NCI-H2171 treated with DMSO at 0.1 percent for 48 hours (cell line): ENCODE measurements around the gene SUPT3H.
"Not testable (repeated sequence)": the region's sequence is repeated elsewhere in the genome, so short reads cannot be mapped to it uniquely, and the experiment has no call there.

Experiments
- DNase-seq: peaks from one replicate; lab custom pipeline; 2025; lab: John Stamatoyannopoulos, UW

Gene SUPT3H

DNA sequence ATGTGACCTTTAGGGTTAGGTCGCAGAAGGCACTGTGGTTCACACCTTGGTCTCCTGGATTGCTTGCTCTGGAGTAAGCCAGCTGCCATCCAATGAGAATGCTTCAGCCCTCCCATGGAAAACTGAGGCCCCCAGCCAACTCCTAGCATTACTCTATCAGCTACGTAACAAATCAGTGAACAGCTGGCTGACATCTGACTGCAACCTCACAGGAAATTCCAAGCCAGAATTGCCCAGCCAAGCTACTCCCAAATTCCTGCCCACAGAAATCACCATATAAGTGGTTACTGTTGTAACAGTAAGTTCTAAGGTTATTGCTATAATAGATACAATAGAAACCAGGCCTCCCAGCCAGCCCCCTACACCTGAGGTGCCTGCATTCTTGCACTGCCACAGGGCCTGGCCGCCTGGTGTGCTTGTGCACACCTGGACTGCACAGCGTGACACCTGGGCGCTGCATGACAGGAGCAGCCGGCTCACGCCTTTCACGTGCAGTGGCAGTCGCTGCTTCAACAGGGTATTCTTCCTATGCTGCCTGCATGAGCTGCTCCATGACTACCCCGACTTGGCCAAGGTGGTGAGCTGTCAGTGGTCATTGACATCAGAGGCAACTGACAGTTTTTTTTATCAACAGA is 479.3 kb downstream of the SUPT3H start:
- no peak for DNase-seq

DNA sequence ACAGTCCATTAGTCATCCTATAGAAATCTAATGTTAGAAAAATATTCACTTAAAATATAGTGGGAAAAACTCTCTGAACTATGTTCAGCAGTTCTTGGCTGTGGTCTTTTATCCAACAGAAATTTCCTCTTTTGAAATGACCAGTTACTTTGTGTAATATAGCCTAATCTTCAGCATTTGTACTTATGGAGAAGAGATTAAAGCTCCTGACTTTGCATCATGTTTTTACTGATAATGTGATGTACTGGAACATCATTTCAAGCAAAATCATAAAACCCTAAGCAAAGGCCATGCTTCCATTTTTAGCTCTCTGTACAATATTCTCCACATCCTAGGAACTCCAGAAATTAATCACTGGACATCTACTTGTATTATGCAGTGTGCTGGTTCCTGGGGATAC is 480.4 kb downstream of the SUPT3H start:
- DNase-seq: no peak

GRCh38 chr6:44896701-44897100 is 481.0 kb downstream of the SUPT3H start:
- no peak for DNase-seq

GRCh38 chr6:44892579-44892978 is 485.2 kb downstream of the SUPT3H start:
- no peak for DNase-seq

DNA sequence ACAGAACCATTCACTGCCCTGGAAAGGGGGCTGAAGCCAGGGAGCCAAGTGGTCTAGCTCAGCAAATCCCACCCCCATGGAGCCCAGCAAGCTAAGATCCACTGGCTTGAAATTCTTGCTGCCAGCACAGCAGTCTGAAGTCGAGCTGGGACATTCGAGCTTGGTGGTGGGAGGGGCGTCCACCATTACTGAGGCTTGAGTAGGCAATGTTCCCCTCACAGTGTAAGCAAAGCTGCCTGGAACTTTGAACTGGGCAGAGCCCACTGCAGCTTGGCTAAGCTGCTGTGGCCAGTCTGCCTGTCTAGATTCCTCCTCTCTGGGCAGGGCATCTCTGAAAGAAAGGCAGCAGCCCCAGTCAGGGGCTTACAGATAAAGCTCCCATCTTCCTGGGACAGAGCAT is 498.7 kb downstream of the SUPT3H start:
- not testable (repeated sequence) for DNase-seq

DNA sequence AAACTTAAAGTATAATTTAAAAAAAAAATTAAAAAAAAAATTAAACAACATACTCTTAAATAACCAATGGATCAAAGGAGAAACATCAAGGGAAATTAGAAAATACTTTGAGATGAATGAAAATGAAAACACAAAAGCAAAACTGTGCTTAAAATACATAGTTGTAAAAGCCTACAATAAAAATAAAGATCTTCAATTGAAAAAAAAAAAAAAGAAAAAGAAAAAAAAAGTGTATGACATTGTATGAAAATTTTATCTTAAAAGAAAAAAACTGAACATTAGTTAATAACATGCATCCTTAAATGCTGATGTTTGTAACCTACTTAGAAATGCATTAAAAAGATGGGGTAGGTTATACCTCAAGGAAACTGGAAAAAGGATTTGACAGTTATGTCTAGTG is 501.1 kb downstream of the SUPT3H start:
- DNase-seq: not testable (repeated sequence)

GRCh38 chr6:44869321-44869897 is 508.3 kb downstream of the SUPT3H start:
- no peak for DNase-seq

DNA sequence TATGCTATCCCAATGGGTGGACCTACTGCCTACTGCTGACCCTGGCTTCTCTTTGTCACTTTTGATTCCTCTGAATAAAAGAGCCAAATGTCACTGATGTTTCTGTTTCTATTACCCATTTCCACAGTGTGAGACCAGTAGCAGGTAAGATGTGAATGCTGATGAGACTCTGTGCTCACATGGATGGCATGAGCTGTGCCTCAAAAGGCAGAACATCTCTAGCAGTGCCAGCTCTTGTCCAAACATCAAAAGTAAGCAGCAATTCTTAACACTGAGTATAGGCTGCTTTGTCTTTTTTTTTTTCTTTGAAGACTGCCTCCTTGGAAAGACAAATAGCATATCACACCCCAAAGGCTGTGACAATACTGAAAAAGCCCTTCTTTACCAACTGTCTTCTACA is 508.8 kb downstream of the SUPT3H start:
- DNase-seq: no peak

DNA sequence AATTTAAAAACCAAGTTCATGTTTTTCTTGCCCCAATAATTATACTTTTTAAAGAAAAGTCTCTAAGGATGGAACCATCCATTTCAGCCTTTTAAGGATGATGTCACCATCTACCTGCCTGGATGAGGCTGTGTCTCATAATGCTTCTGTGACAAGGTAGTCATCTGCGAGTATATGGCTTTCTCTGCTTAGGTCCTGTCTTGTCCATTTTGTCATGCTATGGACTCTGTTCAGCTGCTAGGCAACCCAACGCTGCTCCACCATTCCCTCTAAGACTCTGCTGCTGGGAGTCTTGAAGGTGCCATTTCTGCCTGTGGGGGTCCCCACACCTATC is 509.4 kb downstream of the SUPT3H start:
- DNase-seq: no peak

DNA sequence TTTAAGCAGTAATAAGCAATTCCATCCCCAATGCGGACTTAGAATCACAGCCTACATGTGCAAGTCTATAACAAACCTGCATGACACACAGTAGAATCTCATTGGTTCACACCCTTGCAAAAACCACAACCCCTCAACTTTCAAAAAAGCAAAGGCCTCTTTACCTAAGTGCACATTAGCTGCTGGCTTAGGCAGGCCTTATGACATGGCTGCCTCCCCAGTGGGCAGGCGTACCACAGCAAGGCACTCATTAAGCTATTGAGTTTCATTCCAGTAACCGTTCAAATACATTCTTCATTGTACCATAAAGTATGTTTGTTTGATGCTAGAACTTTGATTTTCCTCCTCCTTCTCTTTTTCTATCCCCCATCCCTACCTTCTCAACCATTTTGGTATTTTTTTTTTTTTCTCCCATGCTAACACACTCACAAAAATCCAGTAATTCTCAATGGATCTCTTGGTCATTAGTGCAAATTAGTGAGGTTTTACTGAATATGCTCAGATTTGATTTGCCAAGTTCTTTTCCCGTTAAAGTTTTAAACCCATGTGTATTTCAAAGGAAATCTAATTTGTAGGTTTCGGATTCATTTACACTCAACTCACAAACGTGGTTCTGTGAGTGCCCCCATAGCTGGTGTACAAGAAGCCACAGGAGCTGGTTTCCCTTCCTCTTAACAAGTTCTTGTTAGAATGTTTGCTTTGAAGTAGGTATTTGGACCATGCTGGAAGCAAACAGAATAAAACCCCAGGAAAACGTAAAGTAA is 510.0 kb downstream of the SUPT3H start:
- DNase-seq: no peak

DNA sequence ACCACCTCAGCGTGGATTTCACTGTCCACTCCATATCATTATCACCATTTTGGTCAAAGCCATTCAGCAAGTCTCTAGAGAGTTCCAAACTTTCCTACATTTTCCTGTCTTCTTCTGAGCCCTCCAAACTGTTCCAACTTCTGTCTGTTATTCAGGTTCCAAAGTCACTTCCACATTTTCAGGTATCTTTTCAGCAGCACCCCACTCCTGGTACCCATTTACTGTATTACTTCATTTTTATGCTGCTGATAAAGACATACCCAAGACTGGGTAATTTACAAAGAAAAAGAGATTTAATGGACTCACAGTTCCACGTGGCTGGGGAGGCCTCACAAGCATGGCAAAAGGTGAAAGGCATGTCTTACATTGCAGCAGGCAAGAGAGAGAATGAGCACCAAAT is 512.5 kb downstream of the SUPT3H start:
- not testable (repeated sequence) for DNase-seq

DNA sequence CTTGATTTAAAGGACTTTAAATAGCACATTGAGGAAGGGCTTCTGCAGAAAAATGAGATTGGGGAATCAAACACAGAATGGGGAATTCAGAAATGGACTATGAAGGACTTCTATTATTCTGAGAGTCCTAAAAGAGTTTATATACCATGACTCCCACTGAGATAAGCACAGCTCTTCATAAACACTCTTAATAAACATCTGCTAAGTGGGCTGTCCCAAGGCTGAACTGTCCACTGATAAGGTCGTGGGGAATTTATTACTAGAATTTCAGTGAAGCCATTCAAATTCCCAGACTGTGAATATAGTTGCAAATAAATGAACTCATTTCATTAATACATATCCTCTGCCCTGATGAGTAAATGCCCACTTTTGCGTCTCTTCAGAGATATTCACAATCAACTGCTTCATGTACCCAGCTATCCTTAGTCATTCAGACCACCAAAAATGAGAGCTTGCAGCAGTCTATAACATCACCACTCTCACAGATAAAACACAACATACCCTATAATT is 517.8 kb downstream of the SUPT3H start:
- DNase-seq: no peak

GRCh38 chr6:44858998-44859397 is 518.7 kb downstream of the SUPT3H start:
- DNase-seq: no peak

GRCh38 chr6:44856479-44856878 is 521.3 kb downstream of the SUPT3H start:
- DNase-seq: no peak

DNA sequence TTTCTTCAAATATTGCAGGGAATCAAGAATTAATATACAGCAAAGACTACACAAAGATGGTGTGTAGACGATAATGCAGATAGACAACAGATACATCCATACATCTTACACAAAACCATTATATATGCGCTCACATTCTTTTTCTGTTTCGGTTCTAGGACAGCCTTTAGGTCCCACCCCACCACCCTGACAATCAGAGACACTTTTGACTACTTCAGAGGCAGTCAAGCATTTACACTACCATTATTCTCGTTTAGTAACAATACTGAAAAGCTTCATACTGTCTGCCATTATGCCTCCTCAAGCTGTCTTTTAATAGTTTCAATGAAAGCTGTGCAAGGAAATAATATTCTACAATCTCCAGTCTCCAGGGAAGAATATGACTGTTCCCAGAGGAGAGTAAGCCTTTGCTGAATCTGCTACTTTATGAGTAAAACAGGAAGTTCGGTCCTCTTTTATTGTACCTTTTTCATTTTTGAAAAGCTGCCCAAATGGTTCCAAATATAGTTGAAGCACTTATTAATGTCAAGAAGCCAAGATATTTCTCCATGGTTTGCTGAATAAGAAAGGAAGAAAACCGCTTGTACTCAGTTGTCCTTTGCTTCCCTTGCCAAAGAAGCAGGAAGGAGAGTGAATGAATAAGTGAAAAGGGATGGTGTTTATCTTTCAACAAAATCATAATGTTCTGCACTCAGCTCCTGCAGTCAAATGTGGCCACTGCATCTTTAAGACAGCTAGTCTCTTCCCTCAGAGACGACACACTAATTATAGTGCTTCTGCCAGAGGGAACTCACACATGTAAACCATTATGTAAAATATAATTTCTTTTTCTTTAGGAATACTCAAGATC is 521.9 kb downstream of the SUPT3H start:
- DNase-seq: no peak

GRCh38 chr6:44854712-44855443 is 522.9 kb downstream of the SUPT3H start:
- no peak for DNase-seq

DNA sequence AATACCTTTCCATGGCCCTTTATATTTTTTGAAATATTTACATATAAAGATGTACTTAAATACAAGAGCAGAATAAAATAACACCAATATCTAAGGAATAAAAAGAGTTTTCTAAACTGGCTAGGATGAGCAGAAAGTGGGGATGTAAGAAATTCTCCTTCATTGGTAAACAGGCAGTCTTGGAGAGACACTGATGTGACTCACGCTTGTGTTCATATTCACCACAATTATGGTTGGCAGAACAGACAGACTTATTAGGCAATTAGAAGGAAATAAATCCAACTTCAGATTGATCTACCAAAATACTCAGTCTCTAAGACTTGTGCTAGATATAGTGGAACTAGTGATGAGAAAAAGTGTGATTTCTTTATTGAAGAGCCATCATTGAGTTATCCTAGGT is 526.6 kb downstream of the SUPT3H start:
- DNase-seq: no peak

- DNase-seq: no peak
Observed at GRCh38 chr6:44850312-44850711, 527.4 kb downstream of the SUPT3H start.

DNA sequence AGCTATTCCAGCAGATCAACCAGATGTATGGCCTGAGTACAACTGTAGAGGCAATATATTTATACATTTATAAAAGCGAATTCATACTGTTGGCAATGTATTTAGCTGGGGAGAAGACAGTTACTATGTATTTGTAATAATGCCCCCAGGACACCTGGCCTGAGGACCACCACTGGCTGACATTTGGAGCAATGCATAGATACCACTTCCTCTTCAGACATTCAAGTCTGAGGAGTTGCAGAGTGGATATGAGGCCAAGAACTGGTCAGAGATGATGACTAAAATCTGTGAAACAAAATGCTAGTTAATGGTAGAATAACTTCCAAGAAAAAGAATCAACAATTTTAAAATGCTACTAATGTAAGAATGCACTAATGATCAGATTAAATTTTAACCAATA is 527.9 kb downstream of the SUPT3H start:
- no peak for DNase-seq

DNA sequence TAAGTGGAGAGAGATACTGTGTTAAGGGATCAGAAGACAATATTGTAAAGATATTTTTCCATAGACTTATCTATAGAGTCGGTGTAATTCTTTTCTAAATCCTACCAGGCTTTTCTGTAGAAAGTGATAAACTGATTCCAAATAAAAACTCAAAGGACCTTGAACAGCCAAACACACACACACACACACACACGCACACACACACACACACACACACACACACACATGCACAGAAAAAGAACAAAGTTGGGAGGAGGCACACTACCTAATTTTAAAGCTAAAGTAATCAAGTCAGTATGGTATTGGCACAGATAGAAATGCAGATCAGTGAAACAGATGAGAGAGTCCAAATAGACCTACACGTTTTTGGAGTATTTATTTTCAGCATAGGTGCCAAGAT is 534.0 kb downstream of the SUPT3H start:
- DNase-seq: no peak

DNA sequence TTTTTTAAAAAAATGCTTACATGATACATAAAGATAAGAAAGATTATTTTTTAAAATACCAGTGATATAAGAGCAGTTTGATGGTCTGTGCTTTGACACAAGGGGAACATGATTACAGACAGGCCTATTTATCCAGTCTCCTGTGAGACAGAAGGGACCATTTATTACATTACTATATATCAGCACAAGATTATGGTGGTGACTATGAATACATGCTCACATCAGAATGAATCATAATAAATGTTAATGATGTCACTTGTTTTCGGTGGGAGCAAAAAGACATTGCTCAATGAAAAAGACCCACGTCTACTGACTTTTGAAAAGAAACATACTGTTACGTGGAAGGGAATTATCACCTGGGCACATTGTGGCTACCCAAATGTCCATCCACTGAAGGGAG is 535.1 kb downstream of the SUPT3H start:
- DNase-seq: no peak

DNA sequence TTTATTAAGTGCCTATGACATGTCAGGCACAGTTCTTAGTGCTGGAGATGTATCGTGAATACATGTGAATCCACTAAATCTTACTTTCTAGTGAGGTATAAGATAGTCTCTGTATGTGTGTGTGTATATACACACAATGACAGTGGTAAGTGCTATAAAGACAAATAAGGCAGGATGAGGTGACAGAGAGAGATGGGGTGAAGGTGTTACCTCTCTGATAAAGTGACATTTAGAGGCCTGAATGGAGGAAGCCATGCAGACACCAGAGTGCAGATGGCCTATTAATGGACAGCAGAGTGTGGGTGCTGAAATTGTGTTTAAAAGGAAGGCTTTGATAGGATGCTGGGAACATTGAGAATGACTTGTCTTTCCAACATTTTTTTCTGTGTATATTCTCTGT is 535.9 kb downstream of the SUPT3H start:
- DNase-seq: no peak
